GM12878 (cell line): ENCODE data around the gene DDX39A. TPM values are rescaled to one million over a fixed set of nuclear protein-coding genes. Genes with fewer than 3 reads are reported as not detected.

Experiments
- ATAC-seq: fragments of 200-7000 bp; cut with Tn5 transposase; 3 replicates; pipeline ENCODE4 v1.9.1; 2020; ENCODE audit warnings: mild to moderate bottlenecking, moderate library complexity
- BruUV-seq: library from RNA; stranded (reverse); fragments of 400-500 nt; replicated peaks from 2 replicates; lab custom pipeline; 2021; lab: Mats Ljungman, UMichigan
- CTCF ChIA-PET: fragments of 300-600 bp; sonication (Branson Sonifier 250); formaldehyde crosslinking; extraction: SDS; loops from one replicate; lab custom pipeline; 2021; ENCODE audit warnings: inconsistent platforms; lab: Yijun Ruan, JAX
- POLR2A ChIA-PET: fragments of 350-600 bp; formaldehyde crosslinking; extraction: SDS; loops from one replicate; lab custom pipeline; 2021; ENCODE audit warnings: inconsistent platforms; lab: Charles Lee
- RAD21 ChIA-PET: fragments of 300-600 bp; sonication (Branson Sonifier 250); formaldehyde crosslinking; loops from one replicate; lab custom pipeline; 2023; ENCODE audit warnings: antibody characterized with exemption; ENCODE audit not compliant: unreplicated experiment; lab: Charles Lee
- SMC1A ChIA-PET: fragments of 300-600 bp; sonication (Branson Sonifier 250); formaldehyde crosslinking; loops from one replicate; lab custom pipeline; 2023; ENCODE audit not compliant: unreplicated experiment, uncharacterized antibody; lab: Charles Lee
- DNase-seq: peaks from one replicate; pipeline ENCODE4 v3.0.0-alpha.2; 2011; ENCODE audit warnings: low read depth, low spot score
- FAIRE-seq: peaks from 3 replicates; lab custom pipeline; 2011; peaks lifted over from hg19 to GRCh38; lab: Jason Lieb, UNC
- H2AFZ ChIP-seq: 2 replicates; pipeline ENCODE4 v1.6.0; 2011; ENCODE audit warnings: low read depth, low read length, control low read depth; ENCODE audit not compliant: control insufficient read depth
- H3K27ac ChIP-seq: 2 replicates; pipeline ENCODE4 v1.5.1; 2011; ENCODE audit warnings: control low read depth; ENCODE audit not compliant: control insufficient read depth, insufficient read depth
- H3K27me3 ChIP-seq, 2 experiments: replicated peaks in 1 of 2; 2 replicates each; pipeline versions ENCODE4 v1.6.0 to v1.6.1; 2011; ENCODE audit warnings: low read length in 1 of 2; ENCODE audit not compliant: control insufficient read depth in 2 of 2, insufficient read depth in 2 of 2
- H3K36me3 ChIP-seq, 2 experiments: 2 replicates each; pipeline ENCODE4 v1.5.1; 2011; ENCODE audit warnings: low read length in 1 of 2; ENCODE audit not compliant: control insufficient read depth in 2 of 2, insufficient read depth in 2 of 2
- H3K4me1 ChIP-seq: 2 replicates; pipeline ENCODE4 v1.6.1; 2011; ENCODE audit warnings: mild to moderate bottlenecking, low read length, moderate library complexity, mixed read lengths; ENCODE audit not compliant: control insufficient read depth, insufficient read depth
- H3K4me2 ChIP-seq: 2 replicates; pipeline ENCODE4 v1.6.0; 2011; ENCODE audit warnings: control low read depth; ENCODE audit not compliant: control insufficient read depth, insufficient read depth
- H3K4me3 ChIP-seq: fragments of 200-600 bp; sonication (generic); 2 replicates; pipeline ENCODE4 v1.5.1; 2016
- H3K79me2 ChIP-seq: 2 replicates; pipeline ENCODE4 v1.6.0; 2011; ENCODE audit warnings: low read length; ENCODE audit not compliant: control insufficient read depth, insufficient read depth
- H3K9ac ChIP-seq: 2 replicates; pipeline ENCODE4 v1.8.0; 2011; ENCODE audit warnings: low read length, control low read depth, mixed read lengths; ENCODE audit not compliant: control insufficient read depth, insufficient read depth
- H3K9me3 ChIP-seq: replicated peaks from 3 replicates; pipeline ENCODE4 v1.5.1; 2011; ENCODE audit warnings: mild to moderate bottlenecking, low read length; ENCODE audit not compliant: control insufficient read depth, insufficient read depth
- H4K20me1 ChIP-seq: 2 replicates; pipeline ENCODE4 v1.6.0; 2011; ENCODE audit not compliant: control insufficient read depth, insufficient read depth
- ASH2L ChIP-seq: fragments of 300-600, 200-600 bp; sonication (generic); IDR thresholded peaks from 2 replicates; pipeline ENCODE4 v1.6.1; 2017; ENCODE audit warnings: low read depth, mild to moderate bottlenecking, borderline replicate concordance
- CBX5 ChIP-seq: sonication (generic); IDR thresholded peaks from 2 replicates; pipeline ENCODE4 v1.6.1; 2016; ENCODE audit warnings: low read depth, moderate library complexity, mild to moderate bottlenecking, inconsistent platforms
- HSF1 ChIP-seq: fragments of 150-350 bp; IDR thresholded peaks from 2 replicates; pipeline ENCODE4 v1.6.1; 2014; ENCODE audit warnings: mild to moderate bottlenecking, low read depth, low read length
- JUNB ChIP-seq: IDR thresholded peaks from 2 replicates; pipeline ENCODE4 v1.6.1; 2016; ENCODE audit warnings: antibody characterized with exemption, mild to moderate bottlenecking
- NR2C2 ChIP-seq: IDR thresholded peaks from 2 replicates; pipeline ENCODE4 v1.6.1; 2011; ENCODE audit warnings: borderline replicate concordance, low read depth; ENCODE audit not compliant: control insufficient read depth, insufficient read length
- POLR2A ChIP-seq: IDR thresholded peaks from 2 replicates; pipeline ENCODE4 v1.6.1; 2011; ENCODE audit warnings: low read depth, mild to moderate bottlenecking, low read length
- SIX5 ChIP-seq: IDR thresholded peaks from 2 replicates; pipeline ENCODE4 v1.6.1; 2011; ENCODE audit warnings: mild to moderate bottlenecking, low read depth, low read length, moderate library complexity; ENCODE audit not compliant: severe bottlenecking
- SREBF2 ChIP-seq: IDR thresholded peaks from 2 replicates; pipeline ENCODE4 v1.6.1; 2012; ENCODE audit warnings: mild to moderate bottlenecking, low read length
- USF1 ChIP-seq: IDR thresholded peaks from 2 replicates; pipeline ENCODE4 v1.6.1; 2011; ENCODE audit warnings: borderline replicate concordance, low read depth, mild to moderate bottlenecking, moderate library complexity, mixed read lengths, low read length; ENCODE audit not compliant: insufficient read depth; ENCODE audit errors: extremely low read length
- ZZZ3 ChIP-seq: IDR thresholded peaks from 2 replicates; pipeline ENCODE4 v1.6.1; 2011; ENCODE audit warnings: low read depth; ENCODE audit not compliant: control insufficient read depth, insufficient read length
- WGBS: methylation state at CpG from one replicate; pipeline ENCODE4 v1.1.6; 2016; ENCODE audit warnings: low lambda C conversion rate; ENCODE audit not compliant: insufficient replicate concordance, insufficient coverage; ENCODE audit errors: missing lambda C conversion rate; 5-methylcytosine and 5-hydroxymethylcytosine counted together
- in situ Hi-C: fragments of 300-500 bp; cut with MboI; formaldehyde crosslinking; loops from 9 replicates; pipeline ENCODE4 v1.14.3; 2018; ENCODE audit warnings: mixed read lengths
- intact Hi-C: fragments of 100-400 bp; cut with micrococcal nuclease; formaldehyde crosslinking; loops from one replicate; pipeline ENCODE4 v1.14.2; 2022; ENCODE audit not compliant: unreplicated experiment
- polyA plus RNA-seq, 11 experiments: library from polyadenylated mRNA; depleted of rRNA in 4 of 11; unstranded in 6 of 11; stranded (reverse) in 5 of 11; fragments of >200 nt; fragmentation: Nextera tagmentation in 4 of 11; fragmentation: Illumina TruSeq in 1 of 11; extraction: Ambion mirVana in 4 of 11; extraction: Trizol in 1 of 11; gene quantifications; 1 replicate in 1 of 11; 2 replicates in 10 of 11; pipeline versions ENCODE4 v1.2.1 to v1.2.3, GENCODE V29; 2011 to 2016; ENCODE audit warnings: inconsistent platforms in 2 of 11, missing spikeins in 2 of 11, low read depth in 1 of 11
- total RNA-seq, 4 experiments: library from RNA; depleted of rRNA in 3 of 4; stranded (reverse); fragments of >200 nt in 3 of 4; fragmentation: Illumina TruSeq in 1 of 4; extraction: Trizol in 1 of 4; gene quantifications; 2 replicates each; pipeline versions ENCODE4 v1.2.1 to v1.2.3, GENCODE V29; 2013 to 2021
- TF ChIP-seq, protein P1 (sequence below): IDR thresholded peaks from 2 replicates; pipeline ENCODE4 v1.6.1; 2012; ENCODE audit warnings: low read depth, low read length, improper control_type of control experiment

Gene DDX39A
- total and polyA plus RNA-seq, 10 of the 15 experiments (the other 5 are each of a cell fraction or from before 2014, with no cell fraction given), result 113 to 378 (median 224) TPM

DNA sequence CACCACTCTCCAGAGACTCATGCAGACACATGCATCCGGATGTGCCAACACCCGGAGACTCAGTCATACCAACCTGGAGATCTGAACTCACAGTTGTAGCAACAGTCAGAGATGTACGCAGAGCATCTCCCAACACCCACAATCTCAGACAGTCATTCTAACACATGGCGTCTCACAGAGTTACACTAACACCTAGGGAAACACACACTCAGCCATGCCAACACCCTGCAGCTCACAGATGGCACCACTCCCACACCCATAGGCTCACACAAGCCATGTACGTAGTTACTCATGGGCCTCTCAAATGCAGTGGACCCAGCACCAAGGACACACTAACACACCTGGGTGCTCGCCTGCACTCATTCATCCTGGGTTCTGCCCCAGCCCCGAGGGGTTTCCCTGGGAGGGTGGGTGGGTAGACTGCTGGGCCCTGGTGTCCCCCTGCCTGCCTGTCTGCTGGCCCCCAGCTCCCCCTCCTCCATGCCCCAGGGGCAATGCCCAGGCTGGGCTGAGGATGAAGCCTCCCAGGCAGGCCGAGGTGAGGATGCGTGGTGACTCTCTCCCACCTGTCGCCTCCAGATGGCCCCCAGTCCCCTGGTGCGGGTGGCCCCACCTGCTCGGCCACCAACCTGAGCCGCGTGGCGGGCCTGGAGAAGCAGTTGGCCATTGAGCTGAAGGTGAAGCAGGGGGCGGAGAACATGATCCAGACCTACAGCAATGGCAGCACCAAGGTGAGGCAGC, 23.9 kb upstream of the DDX39A start:
- H3K79me2 ChIP-seq, result peaks cover 19% of the 10 kb centered on the region
- BruUV-seq, result no TSS peak
- H3K4me1 ChIP-seq, result peaks cover 11% of the 10 kb centered on the region
- POLR2A ChIA-PET, result no interaction called here
- no peak overlapping the region for H3K4me3 ChIP-seq
- DNase-seq (no peak), ATAC-seq (no peak), FAIRE-seq (no peak)
- H2AFZ ChIP-seq, result no peak overlapping the region
- in situ Hi-C loops (no loop called here), intact Hi-C loops (no loop called here)
- WGBS, result 97% methylated on average over 16 of the region's 16 CpGs
- TF ChIP-seq POLR2A, result no peak
- TF ChIP-seq ASH2L, result no peak
- TF ChIP-seq CBX5, result no peak
- TF ChIP-seq HSF1, result no peak
- TF ChIP-seq ZZZ3, result no peak
- TF ChIP-seq NR2C2, result no peak
- TF ChIP-seq, protein P1, sequence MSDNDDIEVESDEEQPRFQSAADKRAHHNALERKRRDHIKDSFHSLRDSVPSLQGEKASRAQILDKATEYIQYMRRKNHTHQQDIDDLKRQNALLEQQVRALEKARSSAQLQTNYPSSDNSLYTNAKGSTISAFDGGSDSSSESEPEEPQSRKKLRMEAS, result no peak
- no peak for TF ChIP-seq SIX5
- TF ChIP-seq JUNB, result no peak
- no peak for TF ChIP-seq USF1
- no peak for TF ChIP-seq SREBF2
- CTCF ChIA-PET, result no interaction called here
- peaks cover 21 to 46% of the 10 kb centered on the region in 2 experiments for H3K36me3 ChIP-seq
- H3K27ac ChIP-seq, result no peak overlapping the region
- no peaks in the 10 kb centered on the region for H3K27me3 ChIP-seq
- no peak overlapping the region for H3K9ac ChIP-seq
- H4K20me1 ChIP-seq, result no peaks in the 10 kb centered on the region
- SMC1A ChIA-PET, result no interaction called here
- no peak overlapping the region for H3K4me2 ChIP-seq
- RAD21 ChIA-PET, result no interaction called here
- H3K9me3 ChIP-seq, result no peaks in the 10 kb centered on the region
